Rectal smooth muscle tissue (tissue), 1 donor: ENCODE measurements around the gene TCEA3.

Source experiments
- H3K27ac ChIP-seq: one replicate; pipeline ENCODE4 v1.7.0; 2013; ENCODE audit warnings: low read depth, low read length, inconsistent platforms
- H3K27me3 ChIP-seq: one replicate; pipeline ENCODE4 v1.7.0; 2013; ENCODE audit warnings: low read length; ENCODE audit not compliant: control insufficient read depth, insufficient read depth
- H3K36me3 ChIP-seq: one replicate; pipeline ENCODE4 v1.7.0; 2013; ENCODE audit warnings: low read length; ENCODE audit not compliant: control insufficient read depth, insufficient read depth
- H3K4me1 ChIP-seq: one replicate; pipeline ENCODE4 v1.7.0; 2013; ENCODE audit warnings: low read length; ENCODE audit not compliant: control insufficient read depth, insufficient read depth
- H3K4me3 ChIP-seq: one replicate; pipeline ENCODE4 v1.7.0; 2013; ENCODE audit warnings: low read length
- H3K9ac ChIP-seq: one replicate; pipeline ENCODE4 v1.7.0; 2013; ENCODE audit warnings: low read length

Gene TCEA3

DNA sequence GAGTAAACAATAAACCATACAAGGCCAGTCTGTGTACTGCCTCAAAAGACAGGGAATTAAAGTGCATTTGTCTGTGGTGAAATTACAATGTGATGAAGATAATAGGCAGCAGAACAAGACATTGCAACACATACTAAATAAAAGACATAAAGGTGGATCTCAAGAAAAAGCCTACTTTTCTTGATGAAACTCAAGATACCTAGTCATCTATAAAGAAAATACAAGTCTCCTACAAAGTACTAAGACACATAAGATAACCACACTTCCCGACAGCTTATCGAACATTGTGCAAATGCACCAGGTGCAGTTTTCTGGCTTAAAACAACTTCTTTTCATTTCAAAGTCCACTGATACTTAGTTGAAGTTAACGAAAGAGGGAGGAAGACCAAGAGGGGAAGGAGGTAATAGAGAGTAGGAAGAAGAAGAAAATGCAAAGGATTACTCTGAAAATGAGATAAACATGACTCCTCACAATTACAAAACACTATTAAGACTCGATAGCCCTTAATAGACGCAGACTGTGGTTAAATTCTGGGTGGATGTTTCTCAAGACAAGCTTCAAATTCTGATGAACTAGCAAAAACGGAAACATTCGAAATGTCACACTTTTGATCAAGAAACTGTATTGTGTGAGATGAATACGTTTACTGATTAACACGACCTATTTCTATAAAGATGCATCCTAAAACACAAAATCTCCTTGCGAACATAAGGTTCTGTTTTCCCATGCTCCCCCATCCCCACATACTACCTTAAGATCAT is 82.4 kb downstream of the TCEA3 start:
- H3K36me3 ChIP-seq = peaks cover 5% of the 10 kb centered on the region
- peak overlapping the region; percentile 50 for H3K4me3 ChIP-seq
- no peaks in the 10 kb centered on the region for H3K27me3 ChIP-seq
- peaks cover 36% of the 10 kb centered on the region for H3K4me1 ChIP-seq
- peak overlapping the region; percentile 97 for H3K27ac ChIP-seq
- no peak overlapping the region for H3K9ac ChIP-seq

DNA sequence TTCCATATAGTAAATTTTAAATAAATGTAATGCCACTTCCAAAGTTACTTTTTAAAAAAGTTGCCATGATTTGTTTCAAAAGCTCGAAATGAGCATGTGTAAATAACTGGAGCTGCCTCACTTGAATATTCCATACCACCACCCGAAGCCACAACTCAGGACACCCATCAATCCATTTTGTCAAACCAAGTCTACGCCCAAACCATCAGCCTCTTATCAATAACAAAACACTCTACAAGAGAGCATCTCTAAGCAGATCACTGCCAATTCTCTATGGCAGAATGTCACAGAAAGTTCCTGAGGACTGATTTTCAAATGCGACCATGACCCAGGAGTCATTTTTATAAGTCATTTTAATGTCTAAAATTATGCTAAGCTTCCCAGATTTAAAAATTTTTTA is 84.9 kb downstream of the TCEA3 start:
- H3K9ac ChIP-seq = no peak overlapping the region
- H3K36me3 ChIP-seq = peaks cover 13% of the 10 kb centered on the region
- H3K4me1 ChIP-seq = peaks cover 36% of the 10 kb centered on the region
- H3K27ac ChIP-seq = no peak overlapping the region
- no peak overlapping the region for H3K4me3 ChIP-seq
- no peaks in the 10 kb centered on the region for H3K27me3 ChIP-seq

- Histone ChIP-seq H3K4me1 (peaks cover 35% of the 10 kb centered on the region), H3K36me3 (peaks cover 20% of the 10 kb centered on the region), H3K9ac (no peak overlapping the region)
These were observed 86.7 kb downstream of the TCEA3 start for GRCh38 chr1:23337869-23338268.

GRCh38 chr1:23331713-23332112 is 92.8 kb downstream of the TCEA3 start:
- Histone ChIP-seq H3K4me1 (no peaks in the 10 kb centered on the region), H3K27ac (no peak overlapping the region)

More at GRCh38 chr1:23337869-23338268, 86.7 kb downstream of the TCEA3 start:
- H3K27ac ChIP-seq = no peak overlapping the region
- H3K27me3 ChIP-seq = no peaks in the 10 kb centered on the region
- H3K4me3 ChIP-seq = no peak overlapping the region

More at GRCh38 chr1:23331713-23332112, 92.8 kb downstream of the TCEA3 start:
- Histone ChIP-seq H3K36me3 (peaks cover 20% of the 10 kb centered on the region), H3K9ac (no peak overlapping the region), H3K27me3 (no peaks in the 10 kb centered on the region), H3K4me3 (no peak overlapping the region)
